ENCODE results near the gene TDRD1.

The TDRD1 gene

GRCh38 chr10:114266521-114266920 is 87.4 kb downstream of the TDRD1 start:
- DNase-seq (ENCODE audit: low read depth) = no peak

- no peak for DNase-seq (ENCODE audit: low read depth)
These were observed 92.1 kb downstream of the TDRD1 start for GRCh38 chr10:114271075-114271778.

DNA sequence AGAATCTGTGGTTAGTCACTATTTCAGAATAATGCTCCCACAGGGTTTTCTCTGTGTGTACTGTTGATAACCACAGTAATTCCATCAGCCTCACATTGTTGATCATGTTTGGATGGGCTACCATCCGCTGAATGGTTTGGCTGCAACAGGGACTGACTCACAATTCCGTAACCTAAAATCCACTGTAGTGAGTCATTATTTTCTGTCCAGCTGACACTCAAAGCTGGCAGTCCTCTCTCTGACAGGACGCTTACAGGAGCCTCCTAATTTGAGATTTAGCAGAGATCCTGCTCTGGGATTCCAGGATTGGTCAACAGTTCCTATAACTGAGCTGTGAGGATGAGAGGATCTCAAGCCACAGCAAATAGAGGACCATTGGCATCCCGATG is 92.6 kb downstream of the TDRD1 start:
- no peak for DNase-seq (ENCODE audit: low read depth)

DNA sequence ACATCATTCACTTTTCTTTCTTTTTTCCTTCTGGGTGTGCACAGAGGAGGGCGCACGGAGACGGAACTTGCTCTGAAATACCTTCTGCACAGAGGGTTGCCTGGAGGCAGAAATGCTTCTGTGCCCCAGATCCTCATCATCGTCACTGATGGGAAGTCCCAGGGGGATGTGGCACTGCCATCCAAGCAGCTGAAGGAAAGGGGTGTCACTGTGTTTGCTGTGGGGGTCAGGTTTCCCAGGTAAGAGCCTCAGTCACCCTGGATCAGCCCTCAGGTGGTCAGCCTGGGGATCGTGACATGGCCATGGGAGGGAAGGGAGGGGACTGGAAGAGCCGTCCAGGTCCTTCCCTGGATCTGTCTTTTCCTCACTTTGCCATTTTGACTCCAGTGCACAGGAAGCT is 93.5 kb downstream of the TDRD1 start:
- DNase-seq (ENCODE audit: low read depth) = no peak

DNA sequence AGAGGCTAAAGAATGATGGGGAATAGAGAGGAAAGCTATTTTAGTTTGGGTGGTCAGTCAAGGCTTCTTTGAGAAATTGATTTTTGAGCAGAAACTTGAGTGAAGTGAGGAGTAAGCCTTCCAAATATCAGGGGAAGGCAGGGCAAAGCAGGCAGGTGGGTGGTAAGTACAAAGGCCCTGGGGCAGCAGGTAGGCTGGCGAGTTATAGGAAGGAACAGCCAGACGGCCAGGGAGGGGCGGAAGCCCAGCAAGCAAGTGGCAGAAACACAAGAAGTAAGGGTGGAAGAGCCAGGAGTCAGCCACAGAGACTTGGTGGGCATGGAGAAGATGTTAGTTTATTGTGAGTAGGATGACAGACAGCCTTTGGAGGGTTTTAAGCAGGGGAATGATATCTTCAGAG is 94.8 kb downstream of the TDRD1 start:
- DNase-seq (ENCODE audit: low read depth) = no peak

DNA sequence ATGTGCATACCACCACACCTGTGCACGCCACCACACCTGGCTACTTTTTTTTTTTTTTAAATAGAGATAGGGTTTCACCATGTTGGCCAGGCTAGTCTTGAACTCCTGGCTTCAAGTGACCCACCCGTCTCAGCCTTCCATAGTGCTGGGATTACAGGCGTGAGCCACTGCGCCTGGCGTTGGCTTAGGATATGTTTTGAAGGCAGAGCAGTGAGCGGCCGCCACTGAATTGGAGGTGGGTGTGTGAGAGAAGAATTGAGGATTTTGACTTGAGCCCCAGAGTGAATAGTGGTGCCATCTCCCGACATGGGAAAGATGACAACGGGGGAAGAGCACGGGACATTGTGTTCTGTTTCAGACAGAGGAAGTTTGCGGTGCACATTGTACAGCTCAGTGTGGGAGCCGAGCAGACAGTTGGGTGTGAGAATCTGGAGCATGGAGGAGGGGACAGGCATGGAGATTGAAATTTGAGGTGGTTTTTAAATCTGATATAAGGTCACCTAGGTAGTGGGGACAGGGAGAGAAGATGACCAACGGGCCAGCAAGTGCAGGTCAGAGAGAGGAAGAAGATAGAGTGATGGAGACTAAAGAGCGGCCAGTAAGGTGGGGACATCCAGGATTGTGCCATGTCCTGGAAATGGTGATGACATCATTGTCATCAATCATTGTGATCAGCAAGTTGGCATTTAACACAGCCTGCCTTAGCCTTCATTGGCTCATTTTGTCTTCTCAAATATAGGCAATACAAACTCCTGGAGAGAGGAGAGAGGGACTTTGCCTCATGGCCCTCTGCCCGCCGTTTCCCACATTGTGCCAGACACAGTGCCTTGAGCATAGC is 95.7 kb downstream of the TDRD1 start:
- DNase-seq (ENCODE audit: low read depth) = no peak

DNA sequence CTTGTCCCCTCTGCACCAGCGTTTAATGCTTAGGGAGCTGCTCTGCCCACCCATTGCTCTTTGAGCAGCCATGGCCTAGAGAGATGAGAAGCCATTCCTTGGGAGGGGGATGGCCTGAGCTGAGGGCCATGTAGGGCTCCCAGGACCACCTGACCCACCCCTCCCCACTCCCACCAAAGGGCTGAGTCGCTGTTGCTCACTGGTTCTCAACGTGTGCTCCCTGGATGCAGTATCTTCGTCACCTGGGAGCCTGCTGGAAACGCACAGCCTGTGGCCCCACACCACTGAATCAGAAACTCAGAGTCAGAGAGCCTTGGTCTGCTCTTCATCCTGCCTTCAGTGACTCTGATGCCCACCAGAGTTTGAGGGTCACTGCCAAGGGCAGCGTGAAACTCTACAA is 96.9 kb downstream of the TDRD1 start:
- DNase-seq (ENCODE audit: low read depth) = no peak

DNA sequence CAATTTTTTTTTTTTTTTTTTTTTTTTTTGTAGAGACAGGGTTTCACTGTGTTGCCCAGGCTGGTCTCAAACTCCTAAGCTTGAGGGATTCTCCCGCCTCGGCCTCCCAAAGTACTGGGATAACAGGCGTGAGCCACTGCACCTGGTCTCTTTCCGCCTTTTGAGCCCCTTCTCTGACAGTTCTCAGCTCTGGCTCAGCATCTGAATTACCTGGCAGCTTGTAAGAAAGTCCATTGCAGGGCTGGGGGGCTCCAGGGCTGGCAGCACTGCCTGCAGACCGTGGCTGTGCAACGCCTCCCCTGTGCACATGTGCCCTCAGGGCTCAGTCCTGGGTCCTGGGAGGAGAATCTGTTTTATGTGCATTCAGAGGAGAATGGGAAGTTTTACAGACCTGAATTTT is 97.5 kb downstream of the TDRD1 start:
- no peak for DNase-seq (ENCODE audit: low read depth)

DNA sequence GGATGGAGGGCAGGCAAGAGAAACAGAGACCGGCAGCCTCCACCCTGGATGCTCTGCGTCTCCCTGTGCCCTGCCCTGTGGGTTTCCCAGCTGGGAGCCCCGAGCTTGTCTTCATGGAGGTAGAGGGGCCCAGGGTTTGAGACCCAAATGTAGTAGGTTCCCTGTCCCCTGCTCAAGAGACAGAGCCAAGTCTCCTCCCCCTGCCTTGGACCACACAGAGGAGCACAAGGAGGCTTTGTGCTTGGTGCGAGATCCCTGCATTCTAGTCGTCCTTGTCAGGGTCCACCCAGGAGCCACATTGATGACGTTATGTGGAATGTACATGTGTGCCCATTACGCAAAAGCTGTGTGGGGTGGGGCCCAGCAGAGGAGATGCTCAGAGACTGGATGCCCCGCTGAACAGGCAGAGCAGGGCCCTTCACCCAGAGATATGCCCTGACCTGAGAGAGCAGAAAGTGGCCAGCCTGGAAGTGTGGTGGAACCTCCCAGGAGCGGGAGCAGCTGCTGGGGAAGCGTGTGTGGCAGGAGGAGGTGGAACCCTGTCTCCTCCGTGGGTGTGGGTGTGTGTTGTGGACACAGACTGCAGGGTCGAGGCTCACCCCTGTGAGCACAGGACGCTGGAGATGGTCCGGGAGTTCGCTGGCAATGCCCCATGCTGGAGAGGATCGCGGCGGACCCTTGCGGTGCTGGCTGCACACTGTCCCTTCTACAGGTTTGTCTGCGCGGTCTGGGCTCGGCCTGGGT is 99.2 kb downstream of the TDRD1 start:
- no peak for DNase-seq (ENCODE audit: low read depth)

- DNase-seq (ENCODE audit: low read depth) = no peak
These were observed 99.7 kb downstream of the TDRD1 start for GRCh38 chr10:114278884-114279191.

DNA sequence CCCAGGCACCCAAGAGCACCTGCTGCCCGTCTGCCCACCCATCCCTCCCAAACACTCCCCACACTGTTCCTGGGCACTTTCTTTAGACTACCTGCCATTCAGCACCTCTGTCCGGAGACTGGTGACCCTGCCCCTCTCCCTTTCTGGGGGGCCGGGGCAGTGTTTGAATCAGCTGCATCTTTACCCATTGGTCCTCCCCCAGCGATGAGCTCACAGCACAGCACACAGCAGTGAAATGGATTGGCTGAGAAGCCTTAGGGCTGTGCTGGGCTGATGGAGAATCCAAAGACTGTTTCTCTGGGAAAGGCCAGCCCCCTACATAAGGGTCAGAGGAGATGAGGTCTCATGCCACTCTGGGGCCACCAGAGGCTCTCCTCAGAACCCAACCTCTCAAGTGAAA is 100.1 kb downstream of the TDRD1 start:
- DNase-seq (ENCODE audit: low read depth) = no peak

- no peak for DNase-seq (ENCODE audit: low read depth)
These were observed 100.9 kb downstream of the TDRD1 start for GRCh38 chr10:114279901-114280644.

DNA sequence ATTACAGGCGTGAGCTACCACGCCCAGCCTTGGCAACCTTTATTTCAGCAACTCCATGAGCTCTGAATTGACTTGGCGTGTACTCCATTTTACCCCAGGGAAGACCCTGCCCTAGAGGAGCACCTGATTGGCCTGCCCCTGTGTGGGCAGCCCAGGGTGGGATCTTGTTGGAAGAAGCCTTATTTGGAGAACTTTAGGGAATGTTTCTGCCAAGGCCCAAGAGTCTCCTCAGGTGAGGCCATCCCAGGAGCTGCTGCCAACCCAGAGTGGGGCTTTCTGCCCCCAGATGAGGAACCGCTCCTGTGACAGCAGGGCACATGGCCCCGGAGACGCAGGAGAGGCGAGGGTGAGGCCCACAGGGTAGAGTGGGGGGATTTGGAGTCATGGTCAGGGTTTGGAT is 101.9 kb downstream of the TDRD1 start:
- no peak for DNase-seq (ENCODE audit: low read depth)

DNA sequence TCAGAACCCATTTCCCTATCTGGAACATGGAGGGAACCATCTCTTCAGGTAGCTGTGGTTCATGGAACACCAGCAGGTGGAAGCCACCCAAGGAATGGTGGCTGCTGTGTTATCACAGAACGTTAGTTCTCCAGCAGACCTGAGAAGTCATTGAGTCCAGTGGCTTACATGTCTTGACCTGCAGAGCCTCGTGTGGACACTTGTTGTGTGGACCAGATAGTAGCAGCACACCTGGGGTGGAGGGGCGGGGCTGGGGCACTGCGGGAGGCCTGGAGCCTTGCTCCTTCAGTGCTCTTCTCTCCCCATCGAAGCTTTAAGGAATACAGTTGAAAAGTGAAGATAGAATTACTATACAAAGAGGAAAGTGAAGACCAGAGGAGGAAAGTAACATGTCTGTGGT is 102.3 kb downstream of the TDRD1 start:
- no peak for DNase-seq (ENCODE audit: low read depth)
